Stimulated activated CD4-positive, alpha-beta T cell treated with anti-CD3 and anti-CD28 coated beads, Interleukin-12 subunit alpha, Interleukin-12 subunit beta, amount 100 ng/mL, for 4 hours (primary cell): Measurements from ENCODE around the gene LTBP2.

ENCODE experiments used
- DNase-seq: peaks from one replicate; pipeline ENCODE4 v3.0.0-alpha.2; 2020

LTBP2 gene

GRCh38 chr14:74637178-74637550, 25.1 kb upstream of the LTBP2 start:
- no peak for DNase-seq

- DNase-seq: no peak
These were observed 24.6 kb upstream of the LTBP2 start for GRCh38 chr14:74636424-74637177.

- no peak for DNase-seq
These were observed 23.8 kb upstream of the LTBP2 start for GRCh38 chr14:74635847-74636246.

- DNase-seq: no peak
These were observed 22.9 kb upstream of the LTBP2 start for GRCh38 chr14:74634964-74635363.

GRCh38 chr14:74634481-74634880, 22.4 kb upstream of the LTBP2 start:
- no peak for DNase-seq

GRCh38 chr14:74630881-74631690, 19.0 kb upstream of the LTBP2 start:
- no peak for DNase-seq

GRCh38 chr14:74628418-74628817, 16.4 kb upstream of the LTBP2 start:
- DNase-seq: no peak

- no peak for DNase-seq
These were observed 15.0 kb upstream of the LTBP2 start for GRCh38 chr14:74627076-74627475.

- no peak for DNase-seq
These were observed 10.2 kb upstream of the LTBP2 start for GRCh38 chr14:74622257-74622656.

- DNase-seq: no peak
These were observed 9.5 kb upstream of the LTBP2 start for GRCh38 chr14:74621556-74621955.

GRCh38 chr14:74620923-74621322, 8.9 kb upstream of the LTBP2 start:
- DNase-seq: no peak

GRCh38 chr14:74620497-74620921, 8.5 kb upstream of the LTBP2 start:
- no peak for DNase-seq

GRCh38 chr14:74619672-74620131, 7.7 kb upstream of the LTBP2 start:
- no peak for DNase-seq

GRCh38 chr14:74618078-74618952, 6.3 kb upstream of the LTBP2 start:
- DNase-seq: peak; percentile 24

GRCh38 chr14:74616996-74617700, 5.1 kb upstream of the LTBP2 start:
- no peak for DNase-seq

GRCh38 chr14:74616507-74616906, 4.5 kb upstream of the LTBP2 start:
- no peak for DNase-seq

GRCh38 chr14:74615735-74616134, 3.7 kb upstream of the LTBP2 start:
- DNase-seq: no peak

GRCh38 chr14:74614508-74615495, 2.8 kb upstream of the LTBP2 start:
- no peak for DNase-seq

GRCh38 chr14:74613211-74613914, 1.3 kb upstream of the LTBP2 start:
- no peak for DNase-seq

- peak; percentile 84 for DNase-seq
These were observed 449 bp upstream of the LTBP2 start for GRCh38 chr14:74612350-74613021.
